PC-3 (cell line): ENCODE results near the gene RAP1B.

ENCODE experiments used
- CTCF ChIP-seq: fragments of 300-600 bp; sonication (generic); conservative IDR thresholded peaks from 2 replicates; pipeline ENCODE4 v1.5.1; 2017; ENCODE audit warnings: antibody characterized with exemption, low read depth, mild to moderate bottlenecking, low read length
- EZH2phosphoT487 ChIP-seq: fragments of 300-600 bp; sonication (generic); IDR thresholded peaks from 2 replicates; pipeline ENCODE4 v1.6.1; 2018; ENCODE audit warnings: mild to moderate bottlenecking, antibody characterized with exemption, low read length, borderline replicate concordance

- TF ChIP-seq CTCF: no peak
- no peak for TF ChIP-seq EZH2phosphoT487
Measured at GRCh38 chr12:68671179-68671578, 60.5 kb downstream of the RAP1B start.
